Upper lobe of left lung (tissue), 6 donors: ENCODE results near the gene TBXA2R. TPM values are rescaled to one million over a fixed set of nuclear protein-coding genes. Genes with fewer than 3 reads are reported as not detected.

Source experiments
- ATAC-seq, 2 donors: fragments of 200-7000 bp; cut with Tn5 transposase; one replicate each; pipeline ENCODE4 v1.9.1; 2022; ENCODE audit warnings: mild to moderate bottlenecking in 2 of 2, moderate library complexity in 2 of 2; ENCODE audit not compliant: low FRiP score in 2 of 2
- DNase-seq, 2 donors: peaks; one replicate each; pipeline ENCODE4 v3.0.0-alpha.2; 2019 to 2020
- H3K27ac ChIP-seq, 4 donors: fragments of 200-600 bp; sonication (generic); one replicate each; pipeline ENCODE4 v1.5.1; 2016 to 2019
- H3K27me3 ChIP-seq, 4 donors: fragments of 200-600 bp; sonication (generic); one replicate each; pipeline ENCODE4 v1.5.1; 2017 to 2019
- H3K36me3 ChIP-seq, 4 donors: fragments of 200-600 bp; sonication (generic); one replicate each; pipeline ENCODE4 v1.5.1; 2016 to 2019
- H3K4me1 ChIP-seq, 4 donors: fragments of 200-600 bp; sonication (generic); one replicate each; pipeline ENCODE4 v1.5.1; 2018 to 2019
- H3K4me3 ChIP-seq, 4 donors: fragments of 200-600 bp; sonication (generic); one replicate each; pipeline ENCODE4 v1.5.1; 2017 to 2019; ENCODE audit warnings: mild to moderate bottlenecking in 2 of 4, moderate library complexity in 1 of 4
- H3K9me3 ChIP-seq, 4 donors: fragments of 200-600 bp; sonication (generic); one replicate each; pipeline ENCODE4 v1.5.1; 2018 to 2019
- CTCF ChIP-seq, 6 experiments: fragments of 450-650 bp in 4 of 6; fragments of 200-600 bp in 2 of 6; sonication (generic) in 2 of 6; IDR thresholded peaks; one replicate each; pipeline ENCODE4 v1.5.1; 2016 to 2019; ENCODE audit warnings: antibody characterized with exemption in 6 of 6
- EP300 ChIP-seq, 4 donors: sonication (generic); formaldehyde crosslinking; IDR thresholded peaks; one replicate each; pipeline ENCODE4 v1.5.1; 2017; ENCODE audit warnings: antibody characterized with exemption in 4 of 4, control low read depth in 2 of 4
- POLR2A ChIP-seq, 4 donors: fragments of 450-650 bp; IDR thresholded peaks; one replicate each; pipeline ENCODE4 v1.5.1; 2016 to 2017; ENCODE audit warnings: antibody characterized with exemption in 4 of 4, mild to moderate bottlenecking in 2 of 4
- POLR2AphosphoS5 ChIP-seq, 2 donors: sonication (generic); formaldehyde crosslinking; IDR thresholded peaks; one replicate each; pipeline ENCODE4 v1.5.1; 2017; ENCODE audit warnings: antibody characterized with exemption in 2 of 2
- WGBS, 2 donors: methylation state at CpG; one replicate each; pipeline ENCODE4 v1.1.5; 2017 to 2018; 5-methylcytosine and 5-hydroxymethylcytosine counted together
- total RNA-seq, 6 donors: library from RNA; depleted of rRNA in 4 of 6; stranded (reverse); fragments of >200 nt in 4 of 6; gene quantifications; one replicate each; pipeline versions ENCODE4 v1.1.0 to v1.2.1, GENCODE V29; 2016 to 2021
- donor health status: DM: no; HTN: no; CAD: no; lungs with moderate emphysema.
- donor health status: DM: no; HTN: yes; CAD: no; lungs with severe emphysema.

Gene TBXA2R
- total RNA-seq, 6 donors from 2014 or later: 0.49 to 7.0 (median 2.6) TPM

- DNase-seq (no peak), ATAC-seq (no peak)
- H3K4me1 ChIP-seq: peaks cover 44 to 62% (median 50%) of the 10 kb centered on the region in 4 donors
- no peaks in the 10 kb centered on the region for H3K9me3 ChIP-seq
- TF ChIP-seq CTCF (IDR thresholded peaks at IDR 0.05): no peak
- TF ChIP-seq POLR2AphosphoS5 (IDR thresholded peaks at IDR 0.05): no peak
- TF ChIP-seq EP300 (IDR thresholded peaks at IDR 0.05): no peak
- no peak for TF ChIP-seq POLR2A (IDR thresholded peaks at IDR 0.05)
- peaks cover 0 to 5% (median 0%) of the 10 kb centered on the region in 4 donors for H3K36me3 ChIP-seq
- WGBS, 2 donors: 41% methylated on average over 10 of the region's 11 CpGs; no CpG with 5 or more reads in 1 of the 2 donors
- H3K27me3 ChIP-seq: no peaks in the 10 kb centered on the region
- H3K27ac ChIP-seq: peak overlapping the region in 3 of 4 donors; percentile 4 to 59 (median 38)
- peak overlapping the region in 3 of 4 donors; percentile 2 to 63 (median 58) for H3K4me3 ChIP-seq
These were observed 1.7 kb downstream of the TBXA2R start for GRCh38 chr19:3604987-3605343.

- Histone ChIP-seq H3K4me1 (peaks cover 43 to 57% (median 50%) of the 10 kb centered on the region in 4 donors), H3K36me3 (peaks cover 0 to 5% (median 0%) of the 10 kb centered on the region in 4 donors), H3K27me3 (no peaks in the 10 kb centered on the region), H3K27ac (peak overlapping the region in 3 of 4 donors; percentile 4 to 61 (median 38)), H3K4me3 (peak overlapping the region in 3 of 4 donors; percentile 2 to 63 (median 58)), H3K9me3 (no peaks in the 10 kb centered on the region)
- ATAC-seq: no peak
- WGBS, 2 donors: 69 to 73% methylated on average over 7 to 23 of the region's 27 CpGs
- no peak for DNase-seq
- TF ChIP-seq POLR2AphosphoS5 (IDR thresholded peaks at IDR 0.05) (no peak), POLR2A (IDR thresholded peaks at IDR 0.05) (no peak), CTCF (IDR thresholded peaks at IDR 0.05) (no peak), EP300 (IDR thresholded peaks at IDR 0.05) (no peak)
These were observed 2.3 kb downstream of the TBXA2R start for GRCh38 chr19:3604227-3604986.

GRCh38 chr19:3603121-3603811, 3.4 kb downstream of the TBXA2R start:
- DNase-seq (no peak), ATAC-seq (no peak)
- peaks cover 0 to 5% (median 0%) of the 10 kb centered on the region in 4 donors for H3K36me3 ChIP-seq
- WGBS, 2 donors: 71 to 73% methylated on average over 17 to 21 of the region's 23 CpGs
- H3K27ac ChIP-seq: peak overlapping the region in 3 of 4 donors; percentile 4 to 61 (median 41)
- no peak for TF ChIP-seq POLR2A (IDR thresholded peaks at IDR 0.05)
- TF ChIP-seq EP300 (IDR thresholded peaks at IDR 0.05): no peak
- no peak for TF ChIP-seq CTCF (IDR thresholded peaks at IDR 0.05)
- TF ChIP-seq POLR2AphosphoS5 (IDR thresholded peaks at IDR 0.05): no peak
- H3K27me3 ChIP-seq: no peaks in the 10 kb centered on the region
- H3K9me3 ChIP-seq: no peaks in the 10 kb centered on the region
- peaks cover 33 to 47% (median 39%) of the 10 kb centered on the region in 4 donors for H3K4me1 ChIP-seq
- H3K4me3 ChIP-seq: no peak overlapping the region

GRCh38 chr19:3601021-3601420, 5.7 kb downstream of the TBXA2R start:
- H3K4me1 ChIP-seq: peaks cover 12 to 25% (median 21%) of the 10 kb centered on the region in 4 donors
- no peak for ATAC-seq
- TF ChIP-seq CTCF (IDR thresholded peaks at IDR 0.05) (no peak), POLR2AphosphoS5 (IDR thresholded peaks at IDR 0.05) (no peak), POLR2A (IDR thresholded peaks at IDR 0.05) (no peak), EP300 (IDR thresholded peaks at IDR 0.05) (no peak)
- H3K9me3 ChIP-seq: no peaks in the 10 kb centered on the region
- H3K27me3 ChIP-seq: no peaks in the 10 kb centered on the region
- no peak overlapping the region for H3K27ac ChIP-seq
- no peak for DNase-seq
- H3K36me3 ChIP-seq: peaks cover 0 to 5% (median 0%) of the 10 kb centered on the region in 4 donors
- no peak overlapping the region for H3K4me3 ChIP-seq
- 93 to 96% methylated on average over 10 to 12 of the region's 12 CpGs for WGBS, 2 donors
